ENCODE results near the gene WDR54. TPM values are rescaled to one million over a fixed set of nuclear protein-coding genes. Genes with fewer than 3 reads are reported as not detected.

WDR54 gene
- total RNA-seq, 4 donors from 2014 or later, result 1.2 to 2.5 (median 2.3) TPM; not detected in 1

- Histone ChIP-seq H3K4me1 (peaks cover 0 to 23% (median 5%) of the 10 kb centered on the region in 4 donors), H3K27me3 (no peaks in the 10 kb centered on the region), H3K27ac (no peak overlapping the region), H3K4me3 (no peak overlapping the region), H3K9me3 (no peaks in the 10 kb centered on the region), H3K36me3 (no peaks in the 10 kb centered on the region)
- TF ChIP-seq, protein P1, sequence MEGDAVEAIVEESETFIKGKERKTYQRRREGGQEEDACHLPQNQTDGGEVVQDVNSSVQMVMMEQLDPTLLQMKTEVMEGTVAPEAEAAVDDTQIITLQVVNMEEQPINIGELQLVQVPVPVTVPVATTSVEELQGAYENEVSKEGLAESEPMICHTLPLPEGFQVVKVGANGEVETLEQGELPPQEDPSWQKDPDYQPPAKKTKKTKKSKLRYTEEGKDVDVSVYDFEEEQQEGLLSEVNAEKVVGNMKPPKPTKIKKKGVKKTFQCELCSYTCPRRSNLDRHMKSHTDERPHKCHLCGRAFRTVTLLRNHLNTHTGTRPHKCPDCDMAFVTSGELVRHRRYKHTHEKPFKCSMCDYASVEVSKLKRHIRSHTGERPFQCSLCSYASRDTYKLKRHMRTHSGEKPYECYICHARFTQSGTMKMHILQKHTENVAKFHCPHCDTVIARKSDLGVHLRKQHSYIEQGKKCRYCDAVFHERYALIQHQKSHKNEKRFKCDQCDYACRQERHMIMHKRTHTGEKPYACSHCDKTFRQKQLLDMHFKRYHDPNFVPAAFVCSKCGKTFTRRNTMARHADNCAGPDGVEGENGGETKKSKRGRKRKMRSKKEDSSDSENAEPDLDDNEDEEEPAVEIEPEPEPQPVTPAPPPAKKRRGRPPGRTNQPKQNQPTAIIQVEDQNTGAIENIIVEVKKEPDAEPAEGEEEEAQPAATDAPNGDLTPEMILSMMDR (IDR thresholded peaks at IDR 0.05), result no peak
- TF ChIP-seq POLR2A (IDR thresholded peaks at IDR 0.05), result no peak
- DNase-seq, result no peak
Observed at GRCh38 chr2:74384051-74384450, 37.5 kb upstream of the WDR54 start.

GRCh38 chr2:74385396-74385795 is 36.1 kb upstream of the WDR54 start:
- Histone ChIP-seq H3K27me3 (no peaks in the 10 kb centered on the region), H3K4me3 (no peak overlapping the region), H3K4me1 (peaks cover 0 to 24% (median 3%) of the 10 kb centered on the region in 4 donors), H3K27ac (no peak overlapping the region), H3K9me3 (no peaks in the 10 kb centered on the region), H3K36me3 (no peaks in the 10 kb centered on the region)
- TF ChIP-seq POLR2A (IDR thresholded peaks at IDR 0.05), result no peak
- TF ChIP-seq, protein P1 (IDR thresholded peaks at IDR 0.05), result no peak
- no peak for DNase-seq

- Histone ChIP-seq H3K36me3 (no peaks in the 10 kb centered on the region), H3K4me3 (no peak overlapping the region), H3K27me3 (no peaks in the 10 kb centered on the region), H3K9me3 (no peaks in the 10 kb centered on the region), H3K27ac (no peak overlapping the region), H3K4me1 (peaks cover 0 to 32% (median 6%) of the 10 kb centered on the region in 4 donors)
- TF ChIP-seq, protein P1 (IDR thresholded peaks at IDR 0.05), result no peak
- no peak for TF ChIP-seq POLR2A (IDR thresholded peaks at IDR 0.05)
- DNase-seq, result no peak
Observed at GRCh38 chr2:74387346-74387745, 34.2 kb upstream of the WDR54 start.

DNA sequence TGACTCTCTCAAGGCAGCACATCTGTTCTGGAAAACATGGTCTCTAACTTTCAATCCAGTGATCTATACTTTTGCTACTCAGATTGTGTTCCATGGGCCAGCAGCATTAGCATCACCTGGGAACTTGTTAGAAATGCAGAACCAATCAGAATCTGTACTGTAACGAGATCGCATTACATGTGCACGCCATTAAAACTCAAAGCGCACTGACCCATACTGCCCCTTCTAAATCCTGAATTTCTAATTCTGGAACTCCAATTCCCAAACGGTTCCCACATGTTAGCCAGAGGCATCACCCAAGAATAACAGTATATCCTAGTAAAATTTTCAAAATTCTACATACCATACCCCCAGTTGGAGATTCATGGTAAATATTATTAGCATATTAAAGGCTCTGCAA is 30.9 kb upstream of the WDR54 start:
- Histone ChIP-seq H3K4me1 (peaks cover 0 to 25% (median 6%) of the 10 kb centered on the region in 4 donors), H3K27ac (no peak overlapping the region), H3K36me3 (no peaks in the 10 kb centered on the region), H3K9me3 (no peaks in the 10 kb centered on the region), H3K4me3 (peak overlapping the region in 2 of 4 donors; percentile 87 to 95), H3K27me3 (no peaks in the 10 kb centered on the region)
- no peak for TF ChIP-seq POLR2A (IDR thresholded peaks at IDR 0.05)
- TF ChIP-seq, protein P1 (IDR thresholded peaks at IDR 0.05), result no peak
- no peak for DNase-seq

- Histone ChIP-seq H3K36me3 (no peaks in the 10 kb centered on the region), H3K4me3 (peak overlapping the region; percentile 71 to 95 (median 89)), H3K9me3 (no peaks in the 10 kb centered on the region), H3K4me1 (peaks cover 0 to 25% (median 6%) of the 10 kb centered on the region in 4 donors), H3K27ac (peak overlapping the region; percentile 82 to 92 (median 88)), H3K27me3 (no peaks in the 10 kb centered on the region)
- TF ChIP-seq POLR2A (IDR thresholded peaks at IDR 0.05), result no peak
- TF ChIP-seq, protein P1 (IDR thresholded peaks at IDR 0.05), result no peak
- DNase-seq, result no peak
Observed at GRCh38 chr2:74391209-74391579, 30.3 kb upstream of the WDR54 start.
